GM19193 (cell line): Measurements from ENCODE around the gene LRMDA.

Experiments used
- POLR2A ChIP-seq: IDR thresholded peaks from 4 replicates; pipeline ENCODE4 v1.6.1; 2011; ENCODE audit not compliant: insufficient read depth, insufficient read length; ENCODE audit errors: extremely low read depth

The LRMDA gene

GRCh38 chr10:75782463-75783248, 351.2 kb downstream of the LRMDA start:
- no peak for TF ChIP-seq POLR2A

GRCh38 chr10:75788394-75789205, 357.2 kb downstream of the LRMDA start:
- TF ChIP-seq POLR2A, result no peak

- TF ChIP-seq POLR2A, result no peak
These were observed 362.4 kb downstream of the LRMDA start for GRCh38 chr10:75793848-75794247.

GRCh38 chr10:75801121-75801520, 369.7 kb downstream of the LRMDA start:
- TF ChIP-seq POLR2A, result no peak

GRCh38 chr10:75801661-75802060, 370.2 kb downstream of the LRMDA start:
- no peak for TF ChIP-seq POLR2A

- TF ChIP-seq POLR2A, result no peak
These were observed 371.7 kb downstream of the LRMDA start for GRCh38 chr10:75803121-75803520.

GRCh38 chr10:75803816-75804552, 372.6 kb downstream of the LRMDA start:
- TF ChIP-seq POLR2A, result no peak

- TF ChIP-seq POLR2A, result no peak
These were observed 374.8 kb downstream of the LRMDA start for GRCh38 chr10:75806186-75806585.

- no peak for TF ChIP-seq POLR2A
These were observed 376.0 kb downstream of the LRMDA start for GRCh38 chr10:75807456-75807855.

GRCh38 chr10:75809003-75809402, 377.6 kb downstream of the LRMDA start:
- no peak for TF ChIP-seq POLR2A

GRCh38 chr10:75814014-75814413, 382.6 kb downstream of the LRMDA start:
- no peak for TF ChIP-seq POLR2A

GRCh38 chr10:75815066-75815465, 383.6 kb downstream of the LRMDA start:
- no peak for TF ChIP-seq POLR2A

- no peak for TF ChIP-seq POLR2A
These were observed 385.8 kb downstream of the LRMDA start for GRCh38 chr10:75817198-75817597.

- TF ChIP-seq POLR2A, result no peak
These were observed 387.1 kb downstream of the LRMDA start for GRCh38 chr10:75818552-75818951.

- no peak for TF ChIP-seq POLR2A
These were observed 393.8 kb downstream of the LRMDA start for GRCh38 chr10:75825235-75825634.

- no peak for TF ChIP-seq POLR2A
These were observed 394.2 kb downstream of the LRMDA start for GRCh38 chr10:75825661-75826060.

GRCh38 chr10:75826846-75827245, 395.4 kb downstream of the LRMDA start:
- no peak for TF ChIP-seq POLR2A
